Activated T-cell treated with anti-CD3 and anti-CD28 coated beads for 48 hours (primary cell): ENCODE results near the gene ARSJ.
"Not testable (repeated sequence)": the region's sequence is repeated elsewhere in the genome, so short reads cannot be mapped to it uniquely, and the experiment has no call there.

Experiments
- DNase-seq: peaks from one replicate; pipeline ENCODE4 v3.0.0-alpha.2; 2020; ENCODE audit warnings: low read depth

ARSJ gene

DNA sequence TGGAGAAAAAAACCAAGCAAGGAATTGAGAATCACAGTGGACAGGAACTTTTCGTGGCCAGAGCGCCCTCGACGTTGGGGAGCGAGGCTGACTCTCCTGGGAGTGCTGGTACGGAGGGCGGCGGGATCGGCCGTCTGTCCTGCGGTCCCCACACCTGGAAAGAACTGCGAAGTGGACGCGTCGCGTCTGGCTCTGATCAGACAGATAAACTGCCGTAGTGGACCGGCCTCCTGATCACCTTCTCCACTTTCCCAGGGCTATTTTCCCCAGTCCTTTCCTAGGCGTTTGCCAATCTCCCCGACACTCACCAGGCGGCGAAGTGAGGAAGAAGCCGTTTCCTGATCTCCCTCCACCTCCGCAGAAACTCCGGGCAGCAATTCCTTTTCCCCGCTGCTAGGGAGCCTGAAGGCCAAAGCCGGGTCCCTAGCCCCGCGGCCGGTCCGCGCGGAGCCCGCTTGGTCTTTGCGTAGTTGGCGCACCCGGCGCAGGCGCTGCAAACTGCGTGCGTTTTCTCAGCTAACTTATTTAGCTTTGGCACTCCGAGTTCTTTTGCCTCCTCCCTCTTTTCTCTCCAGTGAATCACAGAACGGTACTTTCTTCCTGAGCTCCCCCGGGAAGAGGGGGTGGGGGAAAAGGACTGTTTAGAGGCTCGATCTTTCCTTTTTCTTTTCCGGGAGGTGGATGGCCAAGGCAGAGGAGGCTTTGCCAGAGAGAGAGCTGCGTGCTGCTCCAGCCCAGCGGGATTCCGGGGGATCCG is at the start of gene ARSJ:
Gene ARSJ (minus strand): TSS at position 500 of the 757 bp plus-strand sequence. CDS start 813 bp downstream, outside the sequence.
- peak; percentile 7 for DNase-seq

DNA sequence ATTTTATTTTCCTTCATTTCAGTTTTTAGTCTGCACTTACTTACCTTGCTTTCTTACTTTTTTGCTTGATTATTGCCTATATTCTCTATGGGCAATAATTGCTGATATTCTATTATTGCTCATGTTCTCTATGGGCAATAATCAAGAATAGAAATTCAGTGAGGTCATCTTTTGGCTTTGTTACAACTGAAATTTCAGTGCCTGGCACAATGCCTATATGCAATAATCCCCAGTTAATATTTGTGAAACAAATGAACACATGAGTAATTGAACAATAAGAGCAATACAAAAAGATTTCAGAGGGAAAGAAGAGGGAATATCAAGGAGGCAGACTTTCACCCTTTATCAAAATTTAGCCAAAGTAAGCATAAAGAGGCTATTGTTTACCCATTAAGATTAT is 48.6 kb upstream of the ARSJ start:
- no peak for DNase-seq

DNA sequence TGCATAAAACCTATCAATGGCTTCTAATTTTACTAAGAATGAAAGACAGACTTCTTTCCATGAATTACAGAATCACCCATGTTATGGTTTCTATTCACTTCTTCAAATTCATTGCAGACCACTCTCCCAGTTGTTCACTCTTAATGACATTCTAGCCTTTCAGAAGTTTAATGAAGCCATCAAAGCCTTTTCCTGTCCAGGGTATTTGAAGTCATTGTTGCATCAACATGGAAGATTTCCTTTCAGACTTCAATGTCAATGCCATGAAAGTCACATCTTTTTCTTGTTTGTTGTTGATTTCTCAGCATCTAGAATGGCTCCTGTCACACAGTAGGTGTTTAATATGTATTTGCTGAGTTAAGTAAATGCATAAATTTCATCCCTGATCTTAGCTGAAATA is 48.1 kb upstream of the ARSJ start:
- no peak for DNase-seq

DNA sequence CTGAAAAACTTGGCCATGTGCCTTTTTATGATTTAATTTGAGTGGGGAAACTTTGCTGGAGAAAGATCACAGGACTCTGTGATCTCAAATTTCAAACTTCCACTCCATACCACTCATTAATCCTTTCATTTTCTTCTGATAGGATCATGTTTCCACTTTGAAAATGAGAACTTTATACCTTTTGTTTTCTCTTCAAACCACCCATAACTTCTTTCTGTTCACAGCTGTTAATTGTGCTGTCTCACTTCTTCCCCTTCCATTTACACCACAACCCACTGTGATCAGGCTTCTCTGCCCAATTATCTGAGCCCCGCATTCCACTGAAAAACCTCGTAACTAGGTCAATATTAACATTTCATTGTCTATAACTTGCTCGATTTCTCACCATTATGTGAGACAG is 47.0 kb upstream of the ARSJ start:
- no peak for DNase-seq

DNA sequence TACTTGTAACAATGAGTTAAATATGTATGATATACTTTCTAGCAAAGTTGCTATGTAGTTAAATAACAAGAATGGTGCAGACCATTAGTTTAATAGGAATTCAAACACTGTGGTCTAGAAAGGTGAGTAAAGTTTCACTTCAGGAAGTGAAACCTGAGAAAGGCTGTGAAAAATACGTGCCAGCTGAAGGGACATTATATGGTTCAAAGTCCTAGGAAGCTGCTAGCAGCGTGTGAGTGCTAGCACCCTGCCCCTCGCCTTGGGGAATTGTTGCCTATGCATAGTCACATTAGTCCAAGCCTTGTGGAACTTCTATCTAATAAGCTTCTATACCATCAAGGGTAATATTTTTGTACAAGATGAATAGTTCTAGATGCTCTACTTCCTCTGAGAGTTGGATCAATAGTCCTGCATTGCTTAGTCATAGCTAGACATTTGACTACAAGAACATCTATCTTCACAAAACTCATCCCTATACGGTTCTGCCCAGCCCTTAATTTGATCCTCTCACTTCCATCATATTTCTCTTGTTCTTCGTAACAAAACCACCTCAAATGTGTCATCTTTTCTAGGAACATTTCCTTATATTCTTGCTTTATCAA is 45.8 kb upstream of the ARSJ start:
- no peak for DNase-seq

DNA sequence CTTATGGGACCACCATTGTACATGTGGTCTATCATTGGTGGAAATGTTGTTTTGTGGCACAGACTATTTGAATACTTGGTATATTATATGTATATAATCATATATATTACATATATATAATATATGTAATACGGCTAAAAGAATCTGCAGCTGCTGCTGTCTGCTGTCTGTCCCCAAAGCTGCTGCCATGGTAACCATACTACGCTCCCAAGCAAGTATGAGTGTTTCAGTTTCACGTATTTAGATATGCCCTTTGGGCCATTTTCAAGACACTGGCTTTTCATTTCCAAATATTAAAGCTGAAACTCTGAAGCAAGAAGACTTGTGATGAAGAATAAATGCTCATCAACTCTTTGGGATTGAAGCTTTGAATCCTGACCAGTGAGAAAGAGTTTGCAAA is 42.0 kb upstream of the ARSJ start:
- DNase-seq = no peak

DNA sequence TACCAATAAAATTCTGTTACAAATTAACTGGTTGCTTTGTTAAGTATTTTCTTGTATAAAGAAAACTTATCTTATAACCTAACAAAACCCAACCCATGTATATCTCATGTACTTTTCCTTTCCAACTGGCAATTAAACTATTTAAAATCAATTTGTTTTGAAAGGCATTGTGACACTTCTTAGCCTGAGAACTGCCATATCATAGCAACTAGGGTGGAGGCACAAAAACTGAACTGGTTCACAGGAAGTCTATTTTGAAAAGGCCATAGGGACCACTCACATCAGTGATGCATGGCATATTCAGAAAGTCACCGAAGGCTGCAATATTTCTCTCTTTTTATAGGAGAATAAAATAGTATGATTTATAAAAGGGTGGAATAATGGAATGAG is 40.5 kb upstream of the ARSJ start:
- no peak for DNase-seq

DNA sequence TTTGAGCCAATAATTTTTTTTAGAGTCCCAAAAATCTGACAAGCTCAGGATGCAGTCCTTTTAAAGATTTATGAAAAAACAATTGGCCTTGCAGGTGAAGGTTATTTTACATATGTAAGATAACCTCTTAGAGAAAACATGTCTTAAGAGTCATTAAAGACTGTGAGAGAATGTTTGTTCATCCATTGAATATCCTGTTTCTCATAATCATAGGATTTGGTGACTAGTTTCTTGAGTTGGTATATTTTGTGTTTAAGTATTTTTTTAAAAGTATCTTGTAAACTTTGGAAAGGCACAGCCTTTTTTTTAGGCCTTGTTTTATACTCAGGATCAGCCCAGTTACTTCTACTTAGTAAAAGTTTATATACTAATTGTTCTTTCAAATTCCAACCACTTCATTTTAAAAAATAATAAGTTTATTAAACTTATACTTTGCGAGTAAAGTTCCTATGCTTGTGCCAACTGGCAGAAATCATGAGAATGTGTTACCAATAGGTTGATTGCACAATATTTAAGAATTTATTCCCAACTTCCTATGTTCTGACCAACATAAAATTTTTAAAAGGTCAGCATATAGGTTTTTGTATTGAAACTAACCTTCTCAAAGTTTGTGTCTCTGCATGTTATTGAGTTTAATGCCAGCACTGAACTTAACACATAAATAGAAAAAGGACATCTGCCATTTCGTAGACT is 40.0 kb upstream of the ARSJ start:
- DNase-seq = no peak

DNA sequence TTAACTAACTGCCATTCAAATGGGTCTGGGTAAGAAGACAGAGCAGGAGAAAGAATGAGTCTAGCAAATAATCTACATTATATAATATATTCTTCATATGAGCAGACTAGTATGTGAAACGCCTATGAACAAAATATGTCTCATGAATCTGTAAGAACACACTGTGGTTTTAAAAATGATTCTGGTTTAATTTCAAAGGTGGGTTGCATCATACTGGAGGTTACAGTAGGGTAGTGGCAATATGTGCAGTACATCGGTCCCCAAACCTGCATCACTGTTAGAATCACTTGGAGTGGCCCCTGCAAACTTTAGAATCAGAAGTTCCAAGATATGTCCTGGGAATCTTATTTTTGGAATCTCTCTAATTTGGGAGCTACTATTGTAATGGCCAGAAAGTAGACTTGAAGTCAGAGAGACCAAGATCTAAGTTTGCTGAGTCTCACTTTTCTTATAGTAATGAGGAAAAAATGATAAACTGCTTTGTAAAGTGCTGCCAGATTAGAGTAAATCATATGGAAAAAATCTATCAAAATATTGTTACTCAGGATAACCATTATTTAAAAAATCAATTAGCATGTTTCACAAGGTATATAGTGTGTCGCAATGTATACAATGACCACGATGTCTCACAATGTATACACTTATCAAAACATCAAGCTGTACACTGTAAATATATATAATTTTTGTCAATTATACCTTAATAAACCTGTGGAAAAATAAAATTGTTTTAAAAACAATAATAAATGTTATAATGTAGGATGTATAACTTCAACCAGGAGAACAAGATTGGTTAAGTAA is 37.9 kb upstream of the ARSJ start:
- DNase-seq = no peak

DNA sequence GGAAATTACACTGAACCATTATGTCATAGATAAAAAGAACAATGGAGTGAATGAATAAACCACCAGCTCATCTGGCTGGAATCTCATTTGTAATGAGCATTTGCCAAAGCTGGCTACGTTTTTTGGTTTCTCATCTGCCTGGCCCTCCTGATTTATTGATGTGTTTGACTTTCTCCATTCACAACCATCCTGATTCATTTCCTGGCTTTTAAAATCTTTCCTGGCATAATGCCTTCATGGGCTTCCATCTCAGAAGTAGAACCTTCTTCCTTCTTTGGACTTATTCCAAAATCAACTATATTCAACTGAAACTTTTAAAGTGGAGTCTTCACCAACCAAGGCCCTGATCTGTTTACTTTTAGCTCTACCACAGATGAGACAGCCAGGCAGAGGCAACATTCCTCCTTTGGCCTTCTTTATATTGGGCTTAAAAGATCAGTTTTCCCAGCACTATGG is 36.0 kb upstream of the ARSJ start:
- DNase-seq = no peak

DNA sequence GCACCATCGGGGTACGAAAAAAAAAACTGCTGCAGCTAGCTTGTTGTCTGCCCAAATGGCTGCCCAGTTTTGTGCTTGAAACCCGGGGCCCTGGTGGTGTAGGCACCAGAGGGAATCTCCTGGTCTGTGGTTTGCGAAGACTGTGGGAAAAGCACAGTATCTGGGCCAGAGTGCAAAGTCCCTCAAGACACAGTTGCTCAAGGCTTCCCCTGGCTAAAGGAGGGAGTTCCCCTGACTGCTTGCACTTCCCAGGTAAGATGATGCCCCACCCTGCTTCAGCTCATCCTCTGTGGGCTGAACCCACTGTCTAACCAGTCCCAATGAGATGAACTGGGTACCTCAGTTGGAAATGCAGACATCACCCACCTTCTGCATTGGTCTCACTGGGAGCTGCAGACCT is 33.8 kb upstream of the ARSJ start:
- not testable (repeated sequence) for DNase-seq

DNA sequence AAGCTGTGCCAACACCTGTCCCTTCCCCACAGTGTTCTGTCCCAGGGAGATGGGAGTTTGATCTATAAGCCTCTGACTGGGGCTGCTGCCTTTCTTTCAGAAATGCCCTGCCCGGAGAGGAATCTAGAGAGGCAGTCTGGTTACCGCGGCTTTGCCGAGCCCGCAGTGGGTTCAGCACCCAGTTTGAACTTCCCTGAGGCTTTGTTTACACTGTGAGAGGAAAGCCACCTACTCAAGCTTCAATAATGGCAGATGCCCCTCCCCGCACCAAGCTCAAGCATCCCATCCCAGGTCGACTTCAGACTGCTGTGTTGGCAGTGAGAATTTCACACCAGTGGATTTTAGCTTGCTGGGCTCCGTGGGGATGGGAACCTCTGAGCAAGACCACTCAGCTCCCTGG is 33.3 kb upstream of the ARSJ start:
- no peak for DNase-seq

DNA sequence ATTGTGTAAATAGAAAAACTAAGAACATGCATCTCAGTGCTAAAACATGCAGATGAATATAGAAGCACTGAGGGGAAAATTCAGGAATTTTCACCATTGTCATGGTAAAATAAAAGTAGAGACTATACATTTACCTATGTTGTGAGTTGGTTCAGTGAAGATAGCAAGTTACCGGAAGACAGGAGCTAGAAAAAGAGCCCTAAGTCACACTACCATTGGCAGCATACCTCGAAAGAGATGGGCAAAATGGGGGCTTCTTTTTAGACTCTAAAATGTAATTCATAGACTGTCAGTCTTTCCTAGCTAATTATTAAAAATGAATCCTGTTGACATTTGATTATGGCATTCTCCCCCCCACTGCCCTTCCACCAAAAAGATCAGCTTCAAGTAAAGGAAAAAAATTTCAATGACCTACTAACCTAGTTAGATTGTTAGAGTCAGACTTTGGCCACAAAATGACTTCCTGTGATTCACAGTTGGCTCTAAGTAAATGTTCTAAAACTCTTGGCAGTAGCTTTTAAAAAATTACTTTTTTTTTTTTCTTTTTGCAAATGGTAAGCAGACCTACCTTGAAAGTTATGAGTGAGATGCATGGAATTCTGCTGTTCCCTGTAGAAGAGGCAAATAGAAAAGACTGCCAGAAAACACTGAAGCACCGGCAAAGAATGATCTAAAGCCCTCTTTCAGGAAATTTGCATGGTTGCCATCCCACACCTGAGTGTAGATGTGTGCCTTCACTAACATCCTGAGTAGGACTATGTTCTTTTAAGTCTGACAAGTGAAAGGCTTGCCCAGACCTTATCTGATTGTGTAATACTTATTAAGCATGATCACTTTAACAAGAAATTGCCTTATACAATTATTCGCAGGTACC is 26.4 kb upstream of the ARSJ start:
- DNase-seq = no peak

DNA sequence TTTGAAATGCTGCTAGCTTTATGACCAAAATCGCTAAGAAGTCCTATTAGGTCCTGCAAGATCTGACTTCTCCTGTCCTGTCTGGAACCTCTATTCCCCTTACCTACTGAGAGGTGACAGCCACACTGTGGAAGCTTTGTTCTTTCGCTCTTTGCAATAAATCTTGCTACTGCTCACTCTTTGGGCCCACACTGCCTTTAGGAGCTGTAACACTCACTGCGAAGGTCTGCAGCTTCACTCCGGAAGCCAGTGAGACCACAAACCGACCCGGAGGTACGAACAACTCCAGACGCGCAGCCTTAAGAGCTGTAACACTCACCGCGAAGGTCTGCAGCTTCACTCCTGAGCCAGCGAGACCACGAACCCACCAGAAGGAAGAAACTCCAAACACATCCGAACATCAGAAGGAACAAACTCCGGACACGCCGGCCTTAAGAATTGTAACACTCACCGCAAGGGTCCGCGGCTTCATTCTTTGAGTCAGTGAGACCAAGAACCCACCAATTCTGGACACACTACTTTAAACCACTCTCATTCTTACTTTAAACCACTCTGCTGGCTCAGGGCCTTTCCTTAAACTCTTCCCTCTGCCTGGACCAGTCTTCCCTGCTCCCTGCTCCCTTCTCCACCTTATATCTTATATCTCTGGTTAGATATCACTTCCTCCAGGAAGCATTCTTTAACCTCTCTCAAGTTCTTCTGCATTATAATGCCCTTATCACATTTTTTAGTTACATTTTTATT is 25.2 kb upstream of the ARSJ start:
- peak; percentile 1 for DNase-seq

DNA sequence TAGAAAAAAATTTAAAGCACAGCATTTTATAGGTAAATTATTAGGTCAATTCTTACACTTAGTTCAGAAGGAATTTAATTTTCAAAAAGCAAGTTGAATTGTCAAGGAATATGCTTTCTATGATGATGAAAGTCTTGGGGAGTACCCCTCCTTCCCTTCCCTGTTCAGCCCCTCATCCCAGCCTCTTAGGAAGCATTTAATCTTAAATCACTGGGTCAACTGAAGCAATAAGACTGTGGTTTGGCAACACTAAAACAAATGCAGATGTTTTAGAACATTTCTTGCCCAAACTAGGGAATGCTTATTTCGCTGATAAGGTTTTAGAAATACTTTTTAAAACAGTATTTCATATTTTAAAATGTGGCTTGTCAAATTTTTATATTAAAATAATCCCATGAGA is 19.1 kb upstream of the ARSJ start:
- no peak for DNase-seq

DNA sequence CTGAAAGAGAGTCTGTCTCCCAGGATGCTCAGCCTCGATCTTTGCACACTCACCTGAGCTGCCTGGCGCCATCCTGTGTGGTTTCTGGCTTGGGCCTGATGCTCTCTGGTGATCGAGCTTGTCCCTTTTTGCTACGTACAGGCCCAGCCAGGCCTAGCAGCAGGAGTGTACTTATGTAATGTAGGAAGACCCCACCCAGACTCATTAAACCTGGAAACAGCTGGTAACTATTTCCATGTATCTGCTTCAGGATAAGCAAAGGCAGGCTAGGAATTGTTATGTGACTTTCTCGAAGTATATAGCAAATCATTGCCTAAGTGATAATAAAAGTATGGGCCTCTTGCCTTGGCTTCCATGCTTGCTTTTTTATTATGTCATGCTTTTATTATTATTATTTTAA is 18.6 kb upstream of the ARSJ start:
- DNase-seq = no peak

DNA sequence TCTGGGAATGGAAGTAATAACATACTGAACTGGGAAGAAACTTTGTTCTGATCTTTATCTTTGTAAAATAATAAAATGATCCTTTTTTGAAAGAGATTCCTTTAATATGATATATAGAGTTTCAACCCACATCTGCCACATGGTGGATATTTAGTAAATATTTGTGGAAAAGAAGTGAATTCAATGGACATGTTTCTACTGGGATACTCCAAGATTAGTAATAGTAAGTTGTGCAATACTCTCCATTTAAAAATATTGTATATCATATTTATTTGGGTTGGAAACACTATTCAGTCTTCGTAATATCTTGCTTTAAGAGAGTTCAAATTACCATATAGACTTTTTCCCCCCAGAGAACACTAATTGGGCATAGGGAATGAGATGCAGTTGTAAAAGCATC is 17.8 kb upstream of the ARSJ start:
- no peak for DNase-seq

DNA sequence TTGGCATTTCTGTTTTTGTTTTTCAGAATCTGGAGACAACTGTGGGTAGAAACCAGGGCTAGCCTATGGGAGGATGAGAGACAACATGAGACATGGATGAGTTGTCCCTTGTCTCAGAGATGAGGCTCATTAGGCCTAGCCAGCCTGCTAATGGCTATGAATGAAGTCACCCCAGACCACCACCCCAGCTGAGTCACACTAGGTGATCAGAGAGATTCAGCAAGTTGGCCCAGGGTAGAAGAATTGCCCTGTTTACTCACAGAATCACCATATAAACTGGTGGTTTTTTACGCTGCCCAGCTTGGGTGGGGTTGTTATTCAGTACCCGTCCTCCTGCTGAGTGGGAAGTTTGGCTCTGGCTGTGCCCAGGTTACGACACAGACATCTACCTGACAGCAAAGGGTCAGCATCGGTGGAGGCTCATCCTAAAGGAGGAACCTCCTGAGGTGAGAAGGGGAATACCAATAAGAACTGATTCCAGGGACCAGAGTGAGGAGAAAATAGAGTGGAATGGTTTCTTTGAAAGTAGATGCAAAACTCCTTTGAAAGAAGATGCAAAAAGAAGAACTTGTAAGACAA is 17.2 kb upstream of the ARSJ start:
- DNase-seq = no peak

DNA sequence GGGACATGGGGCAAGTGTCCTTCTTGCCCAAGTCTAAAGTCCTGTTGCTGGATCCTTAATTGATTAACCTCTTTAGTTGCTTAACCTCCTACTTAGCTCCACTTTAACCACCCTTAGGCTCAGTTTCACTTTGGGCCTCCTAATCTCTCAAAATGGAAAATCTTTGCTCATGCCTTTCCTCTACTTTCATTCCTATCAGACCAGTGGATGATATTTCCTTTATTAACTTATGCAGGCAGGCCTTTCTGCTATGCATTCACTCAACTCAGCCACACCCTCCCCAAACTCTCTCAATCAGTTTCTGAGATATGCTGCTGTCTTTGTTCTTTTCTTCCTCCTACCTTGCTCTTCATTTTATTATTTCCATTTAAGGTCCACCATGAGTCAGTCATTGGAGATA is 14.4 kb upstream of the ARSJ start:
- DNase-seq = no peak

DNA sequence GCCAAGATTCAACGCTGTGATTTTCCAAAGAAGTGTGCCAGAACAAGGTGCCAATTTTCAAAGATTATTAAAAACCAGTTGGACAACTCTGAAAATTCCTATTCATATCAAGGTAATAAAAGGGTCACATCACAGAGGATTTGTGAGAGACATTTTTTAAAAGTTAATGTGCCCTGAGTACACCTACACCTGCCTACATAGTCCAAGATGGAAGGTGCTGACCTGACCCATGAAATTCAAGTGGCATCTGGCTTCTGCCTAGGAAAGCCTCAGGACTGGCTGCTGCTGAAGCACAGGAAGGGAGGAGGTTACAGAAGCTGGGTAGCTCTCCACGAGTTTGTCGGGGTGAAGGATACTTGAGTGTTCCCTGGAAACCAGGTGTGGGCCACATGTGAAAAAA is 11.4 kb upstream of the ARSJ start:
- DNase-seq = no peak
